Activated CD4-positive, alpha-beta T cell treated with anti-CD3 and anti-CD28 coated beads for 48 hours (primary cell): ENCODE data around the gene SLC27A1.
A peak's percentile ranks its signal among the peaks of the same experiment; 100 is the strongest.
"Not testable (repeated sequence)": the region's sequence is repeated elsewhere in the genome, so short reads cannot be mapped to it uniquely, and the experiment has no call there.

Experiments used
- DNase-seq: peaks from one replicate; pipeline ENCODE4 v3.0.0-alpha.2; 2020

Gene SLC27A1

DNA sequence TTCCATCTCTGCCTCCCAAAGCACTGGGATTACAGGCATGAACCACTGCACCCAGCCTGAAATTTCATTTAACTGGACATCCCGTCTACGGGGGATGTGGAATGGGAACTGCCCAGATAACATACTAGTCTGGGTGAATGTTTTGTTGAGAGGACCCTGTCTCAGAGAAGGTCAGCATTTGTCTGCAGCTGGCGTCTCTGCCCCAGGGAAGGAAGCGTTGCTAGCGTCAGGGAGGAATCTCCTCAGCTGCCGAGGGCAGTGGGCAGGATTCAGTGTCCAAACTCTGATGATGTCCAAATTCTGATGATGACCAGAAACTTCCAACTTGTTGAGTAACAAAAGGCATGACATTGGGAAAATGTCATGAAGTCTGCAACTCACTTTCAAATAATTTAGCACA is 12.7 kb upstream of the SLC27A1 start:
- no peak for DNase-seq

GRCh38 chr19:17458970-17459369 is 11.4 kb upstream of the SLC27A1 start:
- no peak for DNase-seq

- DNase-seq: no peak
Measured at GRCh38 chr19:17460372-17461230, 9.7 kb upstream of the SLC27A1 start, which contains the start of gene NXNL1. Gene NXNL1 (minus strand): TSS chr19:17460926. CDS start chr19:17460869, 57 bp downstream.

DNA sequence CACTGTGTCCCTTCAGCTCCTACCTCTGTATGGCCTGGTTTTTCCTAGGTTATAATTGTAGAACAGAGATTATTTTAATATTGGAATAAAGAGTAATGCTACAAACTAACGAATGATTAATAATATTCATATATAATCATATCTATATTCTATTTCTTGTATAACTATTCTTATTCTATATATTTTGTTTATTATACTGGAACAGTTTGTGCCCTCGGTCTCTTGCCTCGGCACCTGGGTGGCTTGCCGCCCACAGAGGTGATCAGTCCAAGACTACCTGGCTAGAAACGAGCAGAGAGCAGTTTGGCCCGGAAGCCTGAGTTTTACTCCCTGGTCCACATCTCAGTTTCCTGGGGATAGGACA is 3.9 kb upstream of the SLC27A1 start:
- DNase-seq: no peak

GRCh38 chr19:17467471-17468301 is 2.6 kb upstream of the SLC27A1 start:
- no peak for DNase-seq

- no peak for DNase-seq
Measured at GRCh38 chr19:17468302-17469091, 1.8 kb upstream of the SLC27A1 start.

DNA sequence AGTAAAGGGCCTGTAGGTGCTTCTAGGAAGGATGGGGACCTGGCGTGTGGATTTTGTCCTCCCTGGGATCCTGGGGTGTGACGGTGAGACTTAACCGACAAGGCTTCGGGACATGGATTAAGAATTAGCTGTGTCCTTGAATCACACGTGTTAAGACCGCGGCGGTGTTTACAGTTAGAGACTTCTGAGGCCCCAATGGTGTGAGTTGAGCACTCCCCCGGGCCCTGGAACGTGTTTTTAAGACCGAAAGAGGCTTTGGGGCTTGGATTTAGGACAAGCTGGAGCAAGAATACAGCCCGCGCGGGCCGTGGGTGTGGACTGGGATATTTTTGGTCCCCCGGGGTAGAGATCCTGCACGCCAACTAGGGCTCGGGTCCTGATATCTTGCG is 1.2 kb upstream of the SLC27A1 start:
- DNase-seq: no peak

- peak; percentile 93 for DNase-seq
Measured at GRCh38 chr19:17469481-17470067, 750 bp upstream of the SLC27A1 start.

DNA sequence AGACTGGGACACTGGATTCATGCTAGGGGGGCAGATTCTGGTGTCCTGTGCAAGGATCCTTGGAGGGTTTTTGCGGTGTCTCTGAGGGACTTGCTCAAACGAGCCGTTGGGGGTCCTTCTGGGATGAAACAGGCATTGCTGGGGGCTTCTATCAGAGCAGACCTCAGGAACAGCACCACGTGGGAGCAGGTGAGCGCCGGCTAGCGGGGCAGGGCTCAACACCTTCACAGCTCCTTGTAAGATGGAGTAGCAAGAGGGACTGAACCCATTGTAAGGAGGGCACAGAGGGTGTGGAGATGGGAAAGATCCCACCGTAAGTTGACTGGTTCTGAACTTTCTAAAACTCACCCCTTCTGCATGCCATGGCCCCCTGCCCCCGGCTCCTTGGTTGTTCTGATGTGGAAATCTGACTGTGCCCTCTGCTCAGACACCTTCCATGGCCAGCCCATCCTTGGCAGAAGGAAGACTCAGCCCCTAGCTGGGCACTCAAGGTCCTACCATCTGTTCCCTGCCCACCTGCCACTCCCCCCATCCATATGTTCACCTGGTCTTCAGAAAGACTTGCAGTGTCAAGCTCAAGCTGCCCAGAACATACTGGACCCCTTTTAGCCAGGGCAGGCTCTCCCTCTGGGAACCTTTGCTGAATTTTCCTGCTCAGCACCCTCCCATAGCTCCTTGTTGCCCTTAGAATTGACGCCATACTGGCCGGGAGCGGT is 1.2 kb downstream of the SLC27A1 start:
- no peak for DNase-seq

GRCh38 chr19:17473041-17473440 is 2.7 kb downstream of the SLC27A1 start:
- no peak for DNase-seq

- DNase-seq: not testable (repeated sequence)
Measured at GRCh38 chr19:17475011-17475540, 4.8 kb downstream of the SLC27A1 start.

- DNase-seq: no peak
Measured at GRCh38 chr19:17475541-17476115, 5.3 kb downstream of the SLC27A1 start.

- no peak for DNase-seq
Measured at GRCh38 chr19:17479325-17479791, 9.0 kb downstream of the SLC27A1 start.

GRCh38 chr19:17481986-17482385 is 11.7 kb downstream of the SLC27A1 start:
- DNase-seq: no peak

DNA sequence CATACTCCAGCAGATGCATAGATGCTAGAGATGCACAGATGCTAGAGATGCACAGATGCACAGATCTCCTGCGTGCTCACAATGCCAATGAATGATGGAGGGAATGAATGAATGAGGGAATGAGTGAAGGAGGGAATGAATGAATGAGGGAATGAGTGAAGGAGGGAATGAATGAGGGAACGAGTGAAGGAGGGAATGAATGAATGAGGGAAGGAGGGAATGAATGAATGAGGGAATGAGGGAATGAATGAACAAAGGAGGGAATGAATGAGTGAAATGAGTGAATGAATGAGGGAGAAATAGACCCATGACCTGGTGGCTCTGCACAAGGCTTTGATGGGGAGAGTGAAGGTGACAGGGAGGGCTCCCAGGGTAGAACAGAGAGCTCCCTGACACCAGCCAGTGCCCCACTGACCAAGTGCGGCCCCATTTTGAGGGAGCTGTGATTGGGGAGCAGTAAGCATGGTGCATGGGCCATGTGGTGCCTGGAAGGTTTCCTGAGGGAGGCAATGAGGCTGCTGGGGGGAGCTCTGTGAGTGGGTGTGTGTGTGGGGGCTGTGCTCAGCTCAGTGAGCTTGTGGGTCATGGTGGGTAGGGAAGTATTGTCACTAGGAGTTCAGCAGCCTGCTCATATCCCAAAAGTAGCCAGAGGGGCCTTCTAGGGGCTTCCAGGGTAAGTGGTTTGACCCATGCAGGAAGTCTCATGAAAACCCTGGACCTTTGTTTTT is 12.7 kb downstream of the SLC27A1 start:
- DNase-seq: no peak

DNA sequence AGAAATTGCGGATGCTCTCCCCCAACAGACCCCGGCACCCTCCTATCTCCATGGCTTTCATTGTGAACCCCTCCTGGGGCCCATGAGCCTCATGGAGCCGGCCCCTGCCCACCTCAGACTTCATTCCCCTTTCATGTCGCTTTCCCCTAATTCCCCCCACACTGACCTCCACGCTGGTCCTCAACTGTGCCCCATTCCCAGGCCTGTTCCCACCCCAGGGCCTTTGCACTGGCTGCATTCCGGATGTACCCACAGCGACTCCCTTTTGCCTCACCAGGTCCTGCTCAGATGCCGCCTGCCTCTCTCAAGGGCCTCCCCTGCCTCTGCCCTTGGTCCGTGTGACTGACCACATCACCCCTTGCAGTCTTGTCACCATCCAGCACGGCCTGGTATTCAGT is 13.3 kb downstream of the SLC27A1 start:
- no peak for DNase-seq

DNA sequence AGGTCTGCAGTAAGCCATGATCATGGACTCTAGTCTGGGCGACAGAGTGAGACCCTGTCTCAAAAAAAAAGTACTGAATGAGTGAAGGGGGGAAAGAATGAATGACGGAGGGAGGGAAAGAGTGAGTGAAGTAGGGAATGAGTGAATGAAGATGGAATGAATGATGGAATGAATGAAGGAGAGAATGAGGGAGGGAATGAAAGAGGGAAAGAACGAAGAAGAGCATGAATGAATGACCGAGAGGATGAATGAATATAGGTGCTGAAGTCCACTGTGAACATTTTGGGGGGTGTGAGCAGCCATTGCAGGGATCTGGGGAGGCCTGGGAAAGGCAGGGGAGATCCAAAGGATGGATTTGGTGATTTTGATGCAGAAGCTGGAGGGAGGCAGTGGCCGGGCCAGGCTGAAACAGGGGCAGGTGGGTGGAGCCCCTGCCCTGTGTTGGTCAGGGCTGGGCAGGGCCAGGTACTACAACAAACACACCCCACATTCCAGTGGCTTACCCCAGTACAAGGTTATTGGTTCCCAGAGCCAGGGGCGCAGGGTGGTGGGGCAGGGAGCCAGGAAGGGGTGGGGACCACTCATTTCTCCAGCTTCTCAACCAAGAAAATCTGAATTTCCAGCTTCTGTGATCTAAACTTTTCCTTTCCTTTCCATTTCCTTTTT is 14.3 kb downstream of the SLC27A1 start:
- DNase-seq: no peak

DNA sequence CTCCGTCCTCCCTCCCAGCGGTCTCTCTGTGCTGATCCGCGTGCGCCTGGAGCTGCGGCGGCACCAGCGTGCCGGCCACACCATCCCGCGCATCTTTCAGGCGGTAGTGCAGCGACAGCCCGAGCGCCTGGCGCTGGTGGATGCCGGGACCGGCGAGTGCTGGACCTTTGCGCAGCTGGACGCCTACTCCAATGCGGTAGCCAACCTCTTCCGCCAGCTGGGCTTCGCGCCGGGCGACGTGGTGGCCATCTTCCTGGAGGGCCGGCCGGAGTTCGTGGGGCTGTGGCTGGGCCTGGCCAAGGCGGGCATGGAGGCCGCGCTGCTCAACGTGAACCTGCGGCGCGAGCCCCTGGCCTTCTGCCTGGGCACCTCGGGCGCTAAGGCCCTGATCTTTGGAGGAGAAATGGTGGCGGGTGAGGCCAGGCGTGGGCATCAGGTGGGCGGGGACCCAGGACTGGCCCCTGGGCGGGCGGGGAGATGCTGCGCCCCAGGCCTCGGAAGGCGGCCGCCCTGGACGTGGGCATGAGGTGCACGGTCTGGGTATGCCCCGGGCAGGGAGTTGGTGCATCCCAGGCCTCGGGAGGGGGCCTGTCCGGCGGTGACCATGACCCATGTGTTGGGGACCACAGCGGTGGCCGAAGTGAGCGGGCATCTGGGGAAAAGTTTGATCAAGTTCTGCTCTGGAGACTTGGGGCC is 16.4 kb downstream of the SLC27A1 start:
- no peak for DNase-seq
